GM12865 (cell line): ENCODE data around the gene CC2D2A.

ENCODE experiments used
- DNase-seq: peaks from one replicate; pipeline ENCODE4 v3.0.0; 2010; ENCODE audit warnings: low read depth
- H3K4me3 ChIP-seq: 2 replicates; pipeline ENCODE4 v1.5.1; 2011; ENCODE audit warnings: mild to moderate bottlenecking, low read depth, low read length, control low read depth
- CTCF ChIP-seq: IDR thresholded peaks from 2 replicates; pipeline ENCODE4 v1.5.1; 2011; ENCODE audit warnings: low read length, control low read depth, low read depth, inconsistent platforms; ENCODE audit not compliant: insufficient read depth; ENCODE audit errors: missing control alignments

The CC2D2A gene

GRCh38 chr4:15434091-15434490, 35.6 kb upstream of the CC2D2A start:
- no peak for DNase-seq
- H3K4me3 ChIP-seq = no peak overlapping the region
- TF ChIP-seq CTCF = no peak

GRCh38 chr4:15434676-15435075, 35.0 kb upstream of the CC2D2A start:
- no peak for TF ChIP-seq CTCF
- no peak overlapping the region for H3K4me3 ChIP-seq
- DNase-seq = no peak

- no peak for DNase-seq
These were observed 33.2 kb upstream of the CC2D2A start for GRCh38 chr4:15436513-15436912.

GRCh38 chr4:15438939-15439524, 30.6 kb upstream of the CC2D2A start:
- no peak for DNase-seq
- H3K4me3 ChIP-seq = no peak overlapping the region
- TF ChIP-seq CTCF = no peak

More at GRCh38 chr4:15436513-15436912, 33.2 kb upstream of the CC2D2A start:
- no peak overlapping the region for H3K4me3 ChIP-seq
- no peak for TF ChIP-seq CTCF

- TF ChIP-seq CTCF = no peak
- DNase-seq = no peak
- no peak overlapping the region for H3K4me3 ChIP-seq
These were observed 26.1 kb upstream of the CC2D2A start for GRCh38 chr4:15443371-15444160.

- no peak overlapping the region for H3K4me3 ChIP-seq
- no peak for DNase-seq
- TF ChIP-seq CTCF = no peak
These were observed 25.4 kb upstream of the CC2D2A start for GRCh38 chr4:15444276-15444675.
